22Rv1 (cell line): ENCODE measurements around the gene NDRG4.

ENCODE experiments used
- CTCF ChIP-seq: fragments of 450-650 bp; IDR thresholded peaks from 2 replicates; pipeline ENCODE4 v1.5.1; 2017; ENCODE audit warnings: mild to moderate bottlenecking
- ZFX ChIP-seq: fragments of 450-650 bp; IDR thresholded peaks from 2 replicates; pipeline ENCODE4 v1.6.1; 2017; ENCODE audit warnings: antibody characterized with exemption, borderline replicate concordance

- TF ChIP-seq CTCF (no peak), ZFX (no peak)
Measured at GRCh38 chr16:58466396-58466795, 33.5 kb upstream of the NDRG4 start.
